GM18861 (cell line): ENCODE measurements around the gene TM9SF3.
"Not testable (repeated sequence)": the region's sequence is repeated elsewhere in the genome, so short reads cannot be mapped to it uniquely, and the experiment has no call there.

Experiments used
- ATAC-seq: cut with Tn5 transposase; IDR thresholded peaks from one replicate; pipeline ENCODE4 v1.9.1; 2021; ENCODE audit not compliant: unreplicated experiment

TM9SF3 gene

GRCh38 chr10:96600337-96600736 is 13.5 kb upstream of the TM9SF3 start:
- ATAC-seq, result no peak

GRCh38 chr10:96598846-96599245 is 12.0 kb upstream of the TM9SF3 start:
- ATAC-seq, result no peak

GRCh38 chr10:96596422-96597407 is 9.9 kb upstream of the TM9SF3 start:
- no peak for ATAC-seq

GRCh38 chr10:96595741-96596140 is 8.9 kb upstream of the TM9SF3 start:
- ATAC-seq, result no peak

- ATAC-seq, result no peak
Measured at GRCh38 chr10:96591946-96592345, 5.1 kb upstream of the TM9SF3 start.

GRCh38 chr10:96588616-96589419 is 2.0 kb upstream of the TM9SF3 start:
- ATAC-seq, result peak; percentile 37

GRCh38 chr10:96588060-96588554 is 1.3 kb upstream of the TM9SF3 start:
- ATAC-seq, result no peak

GRCh38 chr10:96587264-96588059 is 650 bp upstream of the TM9SF3 start:
- no peak for ATAC-seq

GRCh38 chr10:96585736-96586418 is 935 bp downstream of the TM9SF3 start:
- no peak for ATAC-seq

- no peak for ATAC-seq
Measured at GRCh38 chr10:96584474-96584873, 2.3 kb downstream of the TM9SF3 start.

- ATAC-seq, result no peak
Measured at GRCh38 chr10:96584035-96584434, 2.8 kb downstream of the TM9SF3 start.

GRCh38 chr10:96579133-96579532 is 7.7 kb downstream of the TM9SF3 start:
- no peak for ATAC-seq

GRCh38 chr10:96578633-96579032 is 8.2 kb downstream of the TM9SF3 start:
- ATAC-seq, result no peak

- ATAC-seq, result no peak
Measured at GRCh38 chr10:96578022-96578421, 8.8 kb downstream of the TM9SF3 start.

GRCh38 chr10:96577069-96577468 is 9.7 kb downstream of the TM9SF3 start:
- no peak for ATAC-seq

- ATAC-seq, result no peak
Measured at GRCh38 chr10:96576277-96576980, 10.4 kb downstream of the TM9SF3 start.

- not testable (repeated sequence) for ATAC-seq
Measured at GRCh38 chr10:96574564-96574963, 12.2 kb downstream of the TM9SF3 start.

GRCh38 chr10:96573036-96573435 is 13.8 kb downstream of the TM9SF3 start:
- ATAC-seq, result no peak
